K562 (cell line): Measurements from ENCODE around the gene AHCYL1. TPM values are rescaled to one million over a fixed set of nuclear protein-coding genes. Genes with fewer than 3 reads are reported as not detected.

Experiments used
- ATAC-seq: fragments of 200-7000 bp; cut with Tn5 transposase; 3 replicates; pipeline ENCODE4 v1.9.1; 2020; ENCODE audit warnings: moderate library complexity
- BruUV-seq: library from RNA; stranded (reverse); fragments of 400-500 nt; replicated peaks from 2 replicates; lab custom pipeline; 2021; lab: Mats Ljungman, UMichigan
- CTCF ChIA-PET: fragments of 300-600 bp; formaldehyde crosslinking; extraction: SDS; loops from one replicate; lab custom pipeline; 2021; ENCODE audit warnings: low intra/inter-chr PET ratio; lab: Yijun Ruan, JAX
- POLR2A ChIA-PET: fragments of 300-600, 350-650 bp; sonication (Branson Sonifier 250); formaldehyde crosslinking; extraction: SDS; loops from one replicate; lab custom pipeline; 2021; ENCODE audit warnings: antibody characterized with exemption, inconsistent platforms; lab: Yijun Ruan, JAX
- DNase-seq, 4 experiments: peaks; one replicate each; pipeline versions ENCODE4 v3.0.0 to v3.0.0-alpha.2; 2011 to 2018; ENCODE audit warnings: low spot score in 3 of 4, mixed read lengths in 3 of 4; ENCODE audit errors: extremely low read depth in 1 of 4
- FAIRE-seq: peaks from 2 replicates; lab custom pipeline; 2011; peaks lifted over from hg19 to GRCh38; lab: Jason Lieb, UNC
- H2AFZ ChIP-seq: 2 replicates; pipeline ENCODE4 v1.6.0; 2011; ENCODE audit warnings: low read depth, low read length, control low read depth, inconsistent platforms
- H3K27ac ChIP-seq: fragments of 200-600 bp; 3 replicates; pipeline ENCODE4 v1.8.0; 2011; ENCODE audit warnings: low read depth, mild to moderate bottlenecking, control low read depth, inconsistent platforms, low read length, moderate library complexity, mixed read lengths; ENCODE audit errors: extremely low read depth
- H3K27me3 ChIP-seq, 2 experiments: fragments of 300-600 bp in 1 of 2; 2 replicates in 1 of 2; 3 replicates in 1 of 2; pipeline versions ENCODE4 v1.6.0 to v1.8.0; 2011; ENCODE audit warnings: inconsistent platforms in 2 of 2, low read length in 2 of 2, mild to moderate bottlenecking in 1 of 2, mixed read lengths in 1 of 2, moderate library complexity in 1 of 2; ENCODE audit not compliant: control insufficient read depth in 2 of 2, insufficient read depth in 2 of 2
- H3K36me3 ChIP-seq: fragments of 300-600 bp; 3 replicates; pipeline ENCODE4 v1.8.0; 2011; ENCODE audit warnings: mild to moderate bottlenecking, low read length, inconsistent platforms; ENCODE audit not compliant: control insufficient read depth, insufficient read depth
- H3K4me1 ChIP-seq, 2 experiments: fragments of 200-600 bp in 1 of 2; replicated peaks in 1 of 2; 2 replicates in 1 of 2; 3 replicates in 1 of 2; pipeline versions ENCODE4 v1.5.1 to v1.8.0; 2011; ENCODE audit warnings: inconsistent platforms in 2 of 2, low read length in 2 of 2, mild to moderate bottlenecking in 1 of 2, mixed read lengths in 1 of 2, moderate library complexity in 1 of 2; ENCODE audit not compliant: control insufficient read depth in 2 of 2, insufficient read depth in 2 of 2
- H3K4me2 ChIP-seq: 2 replicates; pipeline ENCODE4 v1.6.1; 2011; ENCODE audit warnings: low read length, control low read depth, inconsistent platforms, mixed read lengths; ENCODE audit not compliant: insufficient read depth
- H3K4me3 ChIP-seq: fragments of 200-600 bp; sonication (generic), shearing (Covaris generic); 2 replicates; pipeline ENCODE4 v1.5.1; 2016; ENCODE audit warnings: control low read depth, inconsistent platforms
- H3K79me2 ChIP-seq: fragments of 200-600 bp; 3 replicates; pipeline ENCODE4 v1.8.0; 2011; ENCODE audit warnings: low read length, inconsistent platforms; ENCODE audit not compliant: control insufficient read depth, insufficient read depth
- H3K9ac ChIP-seq, 2 experiments: 2 replicates each; pipeline versions ENCODE4 v1.6.0 to v1.6.1; 2011; ENCODE audit warnings: low read depth in 2 of 2, low read length in 2 of 2, control low read depth in 1 of 2, inconsistent platforms in 1 of 2, mild to moderate bottlenecking in 1 of 2, mixed read lengths in 1 of 2; ENCODE audit not compliant: insufficient read depth in 1 of 2
- H3K9me1 ChIP-seq: one replicate; pipeline ENCODE4 v1.6.0; 2011; ENCODE audit warnings: inconsistent platforms, mild to moderate bottlenecking, low read length, moderate library complexity; ENCODE audit not compliant: control insufficient read depth, insufficient read depth
- H3K9me3 ChIP-seq: replicated peaks from 2 replicates; pipeline ENCODE4 v1.5.1; 2011; ENCODE audit warnings: low read depth, low read length, inconsistent platforms; ENCODE audit not compliant: control insufficient read depth, insufficient read depth
- H4K20me1 ChIP-seq: replicated peaks from 2 replicates; pipeline ENCODE4 v1.6.1; 2011; ENCODE audit warnings: low read length, inconsistent platforms, mixed read lengths; ENCODE audit not compliant: control insufficient read depth, insufficient read depth
- GATAD2B ChIP-seq: fragments of 450-650 bp; IDR thresholded peaks from 2 replicates; pipeline ENCODE4 v1.6.1; 2017; ENCODE audit warnings: mild to moderate bottlenecking, borderline replicate concordance
- NFE2L1 ChIP-seq: fragments of 450-650 bp; IDR thresholded peaks from 2 replicates; pipeline ENCODE4 v1.6.1; 2016; ENCODE audit warnings: missing genetic modification characterization, low read depth, mild to moderate bottlenecking, missing compliant biosample characterization, moderate library complexity, borderline replicate concordance
- PHF20 ChIP-seq: fragments of 450-650 bp; IDR thresholded peaks from 2 replicates; pipeline ENCODE4 v1.6.1; 2018; ENCODE audit not compliant: partially characterized antibody
- POLR3A ChIP-seq: IDR thresholded peaks from 2 replicates; pipeline ENCODE4 v1.6.1; 2011; ENCODE audit warnings: borderline replicate concordance, mild to moderate bottlenecking, moderate library complexity; ENCODE audit not compliant: insufficient read length, insufficient read depth; ENCODE audit errors: extremely low read depth
- RBM14 ChIP-seq: fragments of 200-400 bp; formaldehyde crosslinking; IDR thresholded peaks from 2 replicates; pipeline ENCODE4 v1.6.1; 2018; ENCODE audit warnings: low read depth, mild to moderate bottlenecking, low read length, moderate library complexity, borderline replicate concordance; ENCODE audit not compliant: insufficient read depth
- SLC30A9 ChIP-seq: fragments of 250-450 bp; sonication (Bioruptor Pico); IDR thresholded peaks from 2 replicates; pipeline ENCODE4 v1.8.0; 2022; ENCODE audit warnings: mild to moderate bottlenecking, moderate library complexity
- SREBF2 ChIP-seq: sonication (generic); formaldehyde crosslinking; IDR thresholded peaks from 2 replicates; pipeline ENCODE4 v1.4.0; 2020; ENCODE audit warnings: mild to moderate bottlenecking, missing genetic modification reagents
- ZNF239 ChIP-seq: fragments of 250-450 bp; sonication (Bioruptor Pico); IDR thresholded peaks from 2 replicates; pipeline ENCODE4 v1.4.0; 2020; ENCODE audit warnings: mild to moderate bottlenecking
- WGBS: fragments of 100-300 bp; shearing (Covaris generic); methylation state at CpG from one replicate; pipeline ENCODE4 v1.1.6; 2016; ENCODE audit warnings: low coverage, mixed read lengths; ENCODE audit not compliant: insufficient coverage; ENCODE audit errors: missing lambda C conversion rate; 5-methylcytosine and 5-hydroxymethylcytosine counted together
- in situ Hi-C: fragments of 300-500 bp; cut with MboI; formaldehyde crosslinking; loops from 4 replicates; pipeline ENCODE4 v1.15.0; 2018; ENCODE audit warnings: inconsistent platforms, mixed read lengths
- intact Hi-C: fragments of 100-400 bp; cut with micrococcal nuclease; formaldehyde crosslinking; loops from 2 replicates; pipeline ENCODE4 v1.14.2; 2022
- polyA plus RNA-seq, 8 experiments: library from polyadenylated mRNA; depleted of rRNA in 4 of 8; stranded (reverse) in 5 of 8; unstranded in 3 of 8; fragments of >200 nt; fragmentation: Nextera tagmentation in 2 of 8; fragmentation: Illumina TruSeq in 1 of 8; extraction: Ambion mirVana in 2 of 8; extraction: Trizol in 1 of 8; gene quantifications; 2 replicates each; pipeline versions ENCODE4 v1.2.1 to v1.2.3, GENCODE V29; 2011 to 2014; ENCODE audit warnings: inconsistent platforms in 1 of 8, missing spikeins in 1 of 8
- total RNA-seq, 7 experiments: library from RNA; depleted of rRNA in 6 of 7; stranded (reverse); fragments of >200 nt in 6 of 7; fragmentation: Illumina TruSeq in 2 of 7; extraction: Trizol in 2 of 7; gene quantifications; 2 replicates each; pipeline versions ENCODE4 v1.2.1 to v1.2.3, GENCODE V29; 2011 to 2021; ENCODE audit warnings: low replicate concordance in 1 of 7
- TF ChIP-seq, protein P1 (sequence below): fragments of 450-650 bp; formaldehyde crosslinking; IDR thresholded peaks from 2 replicates; pipeline ENCODE4 v1.4.0; 2020; ENCODE audit warnings: mild to moderate bottlenecking

AHCYL1 gene
- total and polyA plus RNA-seq, 9 of the 15 experiments (the other 6 are each of a cell fraction or from before 2014, with no cell fraction given) = 27.3 to 118 (median 44.5) TPM

DNA sequence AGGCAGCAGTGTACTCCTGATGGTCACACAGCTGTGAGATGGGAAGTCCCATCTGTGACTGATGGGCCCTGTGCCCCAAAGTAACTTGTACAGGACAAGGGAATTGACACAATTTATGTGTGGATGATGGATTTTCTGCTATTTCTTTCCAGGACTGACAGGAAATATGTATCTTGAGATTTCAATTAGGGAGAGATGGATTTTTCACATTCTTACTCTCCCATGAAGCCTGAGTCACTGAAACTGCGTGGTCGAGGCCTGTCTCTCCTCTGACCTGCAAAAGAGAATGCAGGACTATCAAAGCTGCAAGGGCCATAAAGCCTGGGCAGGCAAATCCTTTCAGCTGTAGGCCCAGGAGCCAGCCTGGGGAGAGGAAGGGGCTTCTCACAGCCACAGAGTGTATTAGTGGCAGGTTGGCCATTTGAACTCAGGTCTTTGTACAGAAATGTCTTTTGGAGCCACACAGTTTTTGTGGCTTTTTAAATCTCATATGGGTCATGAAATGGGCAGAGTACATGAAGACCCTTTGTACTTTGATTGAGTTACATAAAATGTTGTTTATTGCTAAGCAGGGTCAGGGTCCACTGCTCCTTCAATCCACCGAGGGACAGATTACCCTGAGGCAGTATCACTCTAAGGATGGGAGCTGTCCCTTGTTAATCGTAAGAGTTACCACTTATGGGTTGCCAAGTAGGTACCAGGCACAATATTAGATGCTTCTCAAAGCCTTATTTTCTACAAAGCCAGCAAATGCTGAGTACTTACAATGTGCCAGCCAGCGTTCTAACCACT, 71.1 kb downstream of the AHCYL1 start:
- Histone ChIP-seq H3K4me1 (peaks cover 24 to 29% of the 10 kb centered on the region in 2 experiments), H3K4me2 (no peak overlapping the region), H3K9me1 (peaks cover 12% of the 10 kb centered on the region), H3K36me3 (peaks cover 77% of the 10 kb centered on the region), H3K79me2 (no peaks in the 10 kb centered on the region), H3K9ac (no peak overlapping the region), H4K20me1 (peaks cover 39% of the 10 kb centered on the region), H3K27me3 (no peaks in the 10 kb centered on the region), H3K4me3 (no peak overlapping the region), H3K9me3 (no peaks in the 10 kb centered on the region), H2AFZ (no peak overlapping the region), H3K27ac (no peak overlapping the region)
- intact Hi-C loops = loop anchor here (2.0 to 10.0 kb wide), 2 partner anchors 53 to 409 kb away; no protein-coding TSS in a partner anchor
- DNase-seq (no peak), FAIRE-seq (no peak), ATAC-seq (no peak)
- in situ Hi-C loops = no loop called here
- TF ChIP-seq, protein P1, sequence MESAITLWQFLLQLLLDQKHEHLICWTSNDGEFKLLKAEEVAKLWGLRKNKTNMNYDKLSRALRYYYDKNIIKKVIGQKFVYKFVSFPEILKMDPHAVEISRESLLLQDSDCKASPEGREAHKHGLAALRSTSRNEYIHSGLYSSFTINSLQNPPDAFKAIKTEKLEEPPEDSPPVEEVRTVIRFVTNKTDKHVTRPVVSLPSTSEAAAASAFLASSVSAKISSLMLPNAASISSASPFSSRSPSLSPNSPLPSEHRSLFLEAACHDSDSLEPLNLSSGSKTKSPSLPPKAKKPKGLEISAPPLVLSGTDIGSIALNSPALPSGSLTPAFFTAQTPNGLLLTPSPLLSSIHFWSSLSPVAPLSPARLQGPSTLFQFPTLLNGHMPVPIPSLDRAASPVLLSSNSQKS (CRISPR knock-in tag) = no peak
- TF ChIP-seq GATAD2B (no peak), POLR3A (no peak), ZNF239 (CRISPR knock-in tag) (no peak), PHF20 (no peak), SREBF2 (CRISPR knock-in tag) (no peak), SLC30A9 (no peak), NFE2L1 (tag) (no peak), RBM14 (no peak)
- no TSS peak for BruUV-seq
- POLR2A ChIA-PET = interaction anchor here (0.6 to 18.1 kb wide), 3 partner anchors 20 to 69 kb away, joined by 3 to 200 read pairs (median 6); partner anchors contain the start of gene STRIP1
- CTCF ChIA-PET = interaction anchor here (2.9 kb wide), 1 partner anchor 50 kb away, joined by 31 read pairs; no protein-coding TSS in a partner anchor
- WGBS = 87% methylated on average over 5 of the region's 5 CpGs
